Natural killer cell (primary cell): ENCODE results near the gene CNDP2. TPM values are rescaled to one million over a fixed set of nuclear protein-coding genes. Genes with fewer than 3 reads are reported as not detected.

Source experiments
- ATAC-seq, 3 donors: fragments of 150-1000 bp in 2 of 3; fragments of 200-7000 bp in 1 of 3; cut with Tn5 transposase; 1 replicate in 1 of 3; 2 replicates in 2 of 3; pipeline ENCODE4 v1.10.0; 2021; ENCODE audit warnings: mild to moderate bottlenecking in 2 of 3, moderate library complexity in 2 of 3
- DNase-seq, 2 donors: peaks; one replicate each; pipeline versions ENCODE4 v3.0.0 to v3.0.0-alpha.2; 2013 to 2021; ENCODE audit warnings: mixed read lengths in 1 of 2
- H3K27ac ChIP-seq: one replicate; pipeline ENCODE4 v1.5.1; 2013; ENCODE audit warnings: mild to moderate bottlenecking, low read length
- H3K27me3 ChIP-seq: one replicate; pipeline ENCODE4 v1.6.1; 2013; ENCODE audit warnings: low read length; ENCODE audit not compliant: control insufficient read depth, insufficient read depth
- H3K36me3 ChIP-seq: one replicate; pipeline ENCODE4 v1.6.1; 2013; ENCODE audit warnings: low read length; ENCODE audit not compliant: control insufficient read depth, insufficient read depth
- H3K4me1 ChIP-seq: one replicate; pipeline ENCODE4 v1.6.1; 2013; ENCODE audit warnings: low read length; ENCODE audit not compliant: control insufficient read depth, insufficient read depth
- H3K4me3 ChIP-seq: one replicate; pipeline ENCODE4 v1.5.1; 2013; ENCODE audit warnings: low read length
- H3K9me3 ChIP-seq: one replicate; pipeline ENCODE4 v1.6.1; 2013; ENCODE audit warnings: low read length; ENCODE audit not compliant: control insufficient read depth, insufficient read depth
- H3K27ac Mint-ChIP-seq, 2 donors: one replicate each; pipeline ENCODE4 v1.8.0; 2022; ENCODE audit warnings: mild to moderate bottlenecking in 2 of 2, mixed read lengths in 2 of 2, moderate library complexity in 1 of 2
- H3K27me3 Mint-ChIP-seq, 2 donors: one replicate each; pipeline ENCODE4 v1.8.0; 2022; ENCODE audit warnings: low read depth in 2 of 2, mixed read lengths in 2 of 2
- H3K36me3 Mint-ChIP-seq: one replicate; pipeline ENCODE4 v1.8.0; 2022; ENCODE audit warnings: mixed read lengths
- H3K4me1 Mint-ChIP-seq, 2 donors: one replicate each; pipeline ENCODE4 v1.8.0; 2022; ENCODE audit warnings: mixed read lengths in 2 of 2
- H3K4me3 Mint-ChIP-seq: one replicate; pipeline ENCODE4 v1.8.0; 2022; ENCODE audit warnings: mild to moderate bottlenecking, moderate library complexity, mixed read lengths
- H3K9me3 Mint-ChIP-seq, 2 donors: one replicate each; pipeline ENCODE4 v1.8.0; 2022; ENCODE audit warnings: mixed read lengths in 2 of 2
- CTCF ChIP-seq: fragments of 200-600 bp; IDR thresholded peaks from one replicate; pipeline ENCODE4 v1.8.0; 2022; ENCODE audit warnings: antibody characterized with exemption
- WGBS: methylation state at CpG from one replicate; pipeline ENCODE4 v1.1.7; 2013; ENCODE audit warnings: missing lambda C conversion rate; ENCODE audit not compliant: insufficient coverage; 5-methylcytosine and 5-hydroxymethylcytosine counted together
- intact Hi-C: fragments of 100-400 bp; cut with micrococcal nuclease; formaldehyde crosslinking; loops from one replicate; pipeline ENCODE4 v1.14.2; 2022
- total RNA-seq, 4 donors: library from RNA; stranded (reverse); fragments of 120-200 nt in 1 of 4; gene quantifications; one replicate each; pipeline versions ENCODE4 v1.2.3 to v1.2.4, GENCODE V29; 2013 to 2022

Gene CNDP2
- total RNA-seq, 3 donors from 2014 or later (not counting 1 experiment from before 2014, with no cell fraction given), result 147 to 167 (median 153) TPM

GRCh38 chr18:74530584-74530862 lies 34.4 kb downstream of the CNDP2 start:
- ATAC-seq, result no peak
- intact Hi-C loops, result no loop called here
- DNase-seq, result no peak
- 95% methylated on average over 6 of the region's 6 CpGs for WGBS
- Histone ChIP-seq H3K27me3 (no peaks in the 10 kb centered on the region), H3K36me3 (no peaks in the 10 kb centered on the region), H3K4me1 (no peaks in the 10 kb centered on the region), H3K9me3 (no peaks in the 10 kb centered on the region), H3K4me3 (no peak overlapping the region), H3K27ac (no peak overlapping the region)
- H3K27ac Mint-ChIP-seq, result no peak overlapping the region
- H3K27me3 Mint-ChIP-seq, result peaks cover 3 to 6% of the 10 kb centered on the region in 2 donors
- TF ChIP-seq CTCF, result no peak
- H3K4me3 Mint-ChIP-seq, result no peak overlapping the region
- H3K4me1 Mint-ChIP-seq, result no peaks in the 10 kb centered on the region
- H3K36me3 Mint-ChIP-seq, result no peaks in the 10 kb centered on the region
- H3K9me3 Mint-ChIP-seq, result no peaks in the 10 kb centered on the region

- H3K4me1 Mint-ChIP-seq, result no peaks in the 10 kb centered on the region
- H3K36me3 Mint-ChIP-seq, result no peaks in the 10 kb centered on the region
- no peak overlapping the region for H3K4me3 Mint-ChIP-seq
- Histone ChIP-seq H3K4me3 (no peak overlapping the region), H3K27me3 (no peaks in the 10 kb centered on the region), H3K27ac (no peak overlapping the region), H3K36me3 (no peaks in the 10 kb centered on the region), H3K4me1 (no peaks in the 10 kb centered on the region), H3K9me3 (no peaks in the 10 kb centered on the region)
- intact Hi-C loops, result no loop called here
- no peak for TF ChIP-seq CTCF
- ATAC-seq (no peak), DNase-seq (no peak)
- H3K9me3 Mint-ChIP-seq, result no peaks in the 10 kb centered on the region
- peaks cover 3 to 6% of the 10 kb centered on the region in 2 donors for H3K27me3 Mint-ChIP-seq
- 94% methylated on average over 7 of the region's 7 CpGs for WGBS
- H3K27ac Mint-ChIP-seq, result no peak overlapping the region
Measured at GRCh38 chr18:74531043-74531442, 34.9 kb downstream of the CNDP2 start.

- no peaks in the 10 kb centered on the region for H3K4me1 Mint-ChIP-seq
- H3K27ac Mint-ChIP-seq, result no peak overlapping the region
- ATAC-seq, result no peak
- no peaks in the 10 kb centered on the region for H3K9me3 Mint-ChIP-seq
- H3K4me3 Mint-ChIP-seq, result no peak overlapping the region
- 89% methylated on average over 9 of the region's 9 CpGs for WGBS
- Histone ChIP-seq H3K4me1 (no peaks in the 10 kb centered on the region), H3K4me3 (no peak overlapping the region), H3K9me3 (no peaks in the 10 kb centered on the region), H3K27ac (no peak overlapping the region), H3K27me3 (no peaks in the 10 kb centered on the region), H3K36me3 (no peaks in the 10 kb centered on the region)
- intact Hi-C loops, result no loop called here
- H3K36me3 Mint-ChIP-seq, result no peaks in the 10 kb centered on the region
- H3K27me3 Mint-ChIP-seq, result peaks cover 3 to 6% of the 10 kb centered on the region in 2 donors
- TF ChIP-seq CTCF, result no peak
- DNase-seq, result no peak
Measured at GRCh38 chr18:74532511-74533025, 36.4 kb downstream of the CNDP2 start.

GRCh38 chr18:74533666-74534065 lies 37.5 kb downstream of the CNDP2 start:
- no peaks in the 10 kb centered on the region for H3K36me3 Mint-ChIP-seq
- TF ChIP-seq CTCF, result no peak
- H3K4me3 ChIP-seq, result no peak overlapping the region
- no peaks in the 10 kb centered on the region for H3K4me1 Mint-ChIP-seq
- H3K4me1 ChIP-seq, result no peaks in the 10 kb centered on the region
- peaks cover 3 to 6% of the 10 kb centered on the region in 2 donors for H3K27me3 Mint-ChIP-seq
- no peaks in the 10 kb centered on the region for H3K9me3 ChIP-seq
- H3K27ac ChIP-seq, result no peak overlapping the region
- DNase-seq (no peak), ATAC-seq (no peak)
- 95% methylated on average over 12 of the region's 12 CpGs for WGBS
- H3K27me3 ChIP-seq, result no peaks in the 10 kb centered on the region
- H3K36me3 ChIP-seq, result no peaks in the 10 kb centered on the region
- intact Hi-C loops, result no loop called here
- no peak overlapping the region for H3K27ac Mint-ChIP-seq
- no peak overlapping the region for H3K4me3 Mint-ChIP-seq
- no peaks in the 10 kb centered on the region for H3K9me3 Mint-ChIP-seq
